GM10248 (cell line): ENCODE results near the gene DSCAM.

Experiments
- CTCF ChIA-PET: fragments of 300-600 bp; sonication (Branson Sonifier 250); formaldehyde crosslinking; extraction: SDS; loops from one replicate; lab custom pipeline; 2021; ENCODE audit warnings: antibody characterized with exemption; lab: Yijun Ruan, JAX
- POLR2A ChIA-PET: fragments of 350-650 bp; sonication (Branson Sonifier 250); formaldehyde crosslinking; extraction: SDS; loops from one replicate; lab custom pipeline; 2020; ENCODE audit warnings: antibody characterized with exemption; lab: Yijun Ruan, JAX
- DNase-seq: peaks from one replicate; pipeline ENCODE4 v3.0.0; 2012; ENCODE audit errors: extremely low spot score
- CTCF ChIP-seq: IDR thresholded peaks from 2 replicates; pipeline ENCODE4 v1.5.1; 2012; ENCODE audit warnings: mild to moderate bottlenecking, low read depth; ENCODE audit errors: extremely low read depth, missing control alignments, control extremely low read depth

Gene DSCAM

GRCh38 chr21:40871099-40871498 is 24.1 kb upstream of the DSCAM start:
- DNase-seq: no peak
- TF ChIP-seq CTCF: no peak
- ChIA-PET CTCF (interaction anchor here (0.9 to 1.6 kb wide), 2 partner anchors 11 to 20 kb away, joined by 3 read pairs; no protein-coding TSS in a partner anchor), POLR2A (no interaction called here)

- CTCF ChIA-PET: no interaction called here
- TF ChIP-seq CTCF: no peak
- POLR2A ChIA-PET: no interaction called here
- DNase-seq: no peak
These were observed 16.9 kb upstream of the DSCAM start for GRCh38 chr21:40863839-40864238.

- DNase-seq: no peak
- no peak for TF ChIP-seq CTCF
- POLR2A ChIA-PET: no interaction called here
- CTCF ChIA-PET: no interaction called here
These were observed 11.6 kb upstream of the DSCAM start for GRCh38 chr21:40858517-40858916.

- CTCF ChIA-PET: interaction anchor here (1.2 kb wide), 1 partner anchor 23 kb away, joined by 3 read pairs; no protein-coding TSS in a partner anchor
These were observed 7.2 kb upstream of the DSCAM start for GRCh38 chr21:40853956-40854688.

GRCh38 chr21:40852563-40852962 is 5.6 kb upstream of the DSCAM start:
- TF ChIP-seq CTCF: no peak
- no peak for DNase-seq
- ChIA-PET POLR2A (no interaction called here), CTCF (interaction anchor here (0.6 kb wide), 1 partner anchor 41 kb away, joined by 3 read pairs; no protein-coding TSS in a partner anchor)

More at GRCh38 chr21:40853956-40854688, 7.2 kb upstream of the DSCAM start:
- POLR2A ChIA-PET: no interaction called here
- no peak for TF ChIP-seq CTCF
- no peak for DNase-seq

GRCh38 chr21:40851749-40852148 is 4.8 kb upstream of the DSCAM start:
- DNase-seq: no peak
- no peak for TF ChIP-seq CTCF
- ChIA-PET POLR2A (no interaction called here), CTCF (interaction anchor here (0.6 kb wide), 1 partner anchor 42 kb away, joined by 3 read pairs; no protein-coding TSS in a partner anchor)
